Endometrial microvascular endothelial cells (primary cell): ENCODE data around the gene GRIK2. TPM values are rescaled to one million over a fixed set of nuclear protein-coding genes. Genes with fewer than 3 reads are reported as not detected.
"Not testable (repeated sequence)": the region's sequence is repeated elsewhere in the genome, so short reads cannot be mapped to it uniquely, and the experiment has no call there.

Source experiments
- in situ Hi-C: cut with HindIII; loops from 2 replicates; pipeline ENCODE4 v1.10.0; 2017; ENCODE audit warnings: low sequenced_read_pairs, low pct_unique_long_range_greater_than_20kb; ENCODE audit errors: inconsistent ontology term
- total RNA-seq: library from RNA; depleted of rRNA; stranded (reverse); fragments of >200 nt; gene quantifications from one replicate; pipeline ENCODE4 v1.2.3, GENCODE V29; 2015; ENCODE audit errors: inconsistent ontology term

GRIK2 gene
- under 0.01 TPM for total RNA-seq

- in situ Hi-C loops: no loop called here
Measured at GRCh38 chr6:101393251-101393828, at the start of gene GRIK2. TSS of gene GRIK2 (plus strand) at chr6:101393708.

DNA sequence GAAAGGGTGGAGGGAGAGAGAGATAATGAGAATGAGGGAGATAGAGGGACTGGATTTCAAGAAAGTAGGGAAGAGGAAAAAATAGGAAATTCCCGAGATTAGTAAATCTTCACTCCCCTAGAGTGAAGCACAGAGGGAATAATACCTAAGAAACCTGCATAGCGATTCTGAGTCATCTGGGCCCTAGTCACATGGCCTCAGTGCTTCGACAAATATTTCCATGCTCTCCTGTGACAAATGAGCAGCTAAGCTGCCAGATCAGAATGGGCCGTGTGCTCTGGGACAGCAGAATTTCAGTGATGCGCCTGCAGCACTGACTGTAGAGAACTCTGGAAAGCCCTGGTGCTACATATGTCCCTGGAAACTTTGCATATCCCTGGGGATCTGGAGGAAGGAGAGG is 48.6 kb upstream of the GRIK2 start:
- in situ Hi-C loops: no loop called here

DNA sequence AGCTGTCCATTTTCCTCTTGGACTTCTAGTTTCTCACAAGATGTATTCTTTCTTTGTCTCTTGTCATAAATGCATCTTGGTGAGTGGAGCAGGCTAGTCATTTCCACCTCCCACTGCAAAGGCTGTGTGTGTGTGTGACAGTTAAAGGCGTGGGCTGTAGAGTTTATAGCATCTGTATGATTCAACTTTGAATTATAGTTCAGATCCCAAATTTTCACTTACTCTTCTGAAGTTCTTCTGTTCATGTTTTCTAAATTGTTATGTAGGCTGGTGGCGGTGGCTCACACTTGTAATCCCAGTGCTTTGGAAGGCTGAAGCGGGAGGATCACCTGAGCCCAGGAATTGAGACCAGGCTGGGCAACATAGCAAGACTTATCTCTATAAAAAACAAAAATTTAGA is 44.7 kb upstream of the GRIK2 start:
- in situ Hi-C loops: no loop called here

GRCh38 chr6:101350631-101351030 is 42.9 kb upstream of the GRIK2 start:
- in situ Hi-C loops: not testable (repeated sequence)

DNA sequence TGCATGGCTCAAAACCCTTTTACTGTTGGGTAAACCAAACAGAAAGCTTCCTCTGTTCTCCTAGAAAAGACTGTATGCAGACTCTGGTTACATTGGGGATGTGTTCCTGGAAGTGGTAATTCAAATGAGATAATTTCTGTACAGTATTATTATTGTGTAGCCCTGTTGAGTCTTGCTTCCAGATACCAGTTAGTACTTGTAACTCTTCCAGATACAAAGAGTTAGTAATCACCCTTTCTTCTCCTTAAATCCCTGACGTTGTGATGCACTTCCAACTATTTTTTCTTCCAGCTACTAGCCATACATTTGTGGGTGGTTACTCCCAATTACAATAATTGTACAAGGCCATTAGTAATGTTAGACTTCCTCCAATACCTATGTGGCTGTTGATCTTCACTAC is 42.3 kb upstream of the GRIK2 start:
- in situ Hi-C loops: no loop called here

DNA sequence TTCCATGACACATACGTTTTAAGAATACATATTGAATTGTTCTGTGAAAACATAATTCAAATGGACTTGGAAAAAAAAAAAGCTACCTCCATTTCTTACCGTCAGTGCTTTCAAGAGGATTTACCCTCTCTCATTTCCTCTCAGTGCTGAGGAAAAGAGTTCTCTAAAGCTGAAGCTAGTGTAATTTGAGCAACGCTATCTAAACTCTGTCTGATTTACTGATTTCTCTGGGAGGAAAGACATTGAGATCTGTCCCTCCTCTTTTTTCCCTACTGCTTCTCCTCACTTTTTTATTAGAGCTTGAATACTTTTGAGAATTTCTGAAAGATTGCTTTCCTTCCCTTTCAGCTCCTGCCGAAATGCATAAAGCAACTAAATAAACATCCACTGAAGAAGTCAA is 41.2 kb upstream of the GRIK2 start:
- in situ Hi-C loops: no loop called here

DNA sequence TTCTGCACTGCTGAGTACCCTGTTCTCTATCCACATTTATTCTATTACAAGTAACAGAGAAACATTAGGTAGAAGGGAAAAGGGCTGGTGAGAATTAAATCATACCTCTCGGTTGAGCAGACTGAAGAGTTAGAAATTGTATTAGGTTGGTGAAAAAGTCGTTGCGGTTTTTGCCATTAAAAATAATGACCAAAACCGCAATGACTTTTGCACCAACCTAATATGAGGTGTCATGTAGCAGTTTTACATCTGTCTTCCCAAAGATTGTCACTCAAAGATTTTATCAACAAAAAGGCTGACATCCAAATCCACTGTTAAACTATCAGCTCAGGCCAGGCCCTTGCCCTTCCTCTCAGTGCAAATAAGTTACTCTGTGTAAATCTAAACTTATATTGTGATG is 28.3 kb upstream of the GRIK2 start:
- in situ Hi-C loops: no loop called here

DNA sequence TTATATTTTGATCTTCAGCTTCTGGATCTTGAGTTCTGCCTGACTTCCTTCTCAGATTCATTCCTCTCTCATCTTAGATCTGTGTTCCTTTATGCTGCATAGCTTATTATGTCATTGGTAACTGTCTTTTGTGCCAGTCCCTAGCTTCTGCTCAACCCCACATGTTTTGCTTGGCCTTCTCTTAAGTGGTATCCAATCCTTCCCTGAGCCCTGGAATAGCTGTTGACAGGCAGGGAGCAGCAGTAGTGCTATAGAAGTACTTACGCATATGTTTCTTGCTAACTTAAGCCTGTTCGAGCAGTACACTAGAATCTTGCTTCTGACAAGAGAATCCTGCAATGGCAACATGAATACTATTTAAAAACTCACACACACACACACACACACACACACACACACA is 13.6 kb upstream of the GRIK2 start:
- in situ Hi-C loops: no loop called here

DNA sequence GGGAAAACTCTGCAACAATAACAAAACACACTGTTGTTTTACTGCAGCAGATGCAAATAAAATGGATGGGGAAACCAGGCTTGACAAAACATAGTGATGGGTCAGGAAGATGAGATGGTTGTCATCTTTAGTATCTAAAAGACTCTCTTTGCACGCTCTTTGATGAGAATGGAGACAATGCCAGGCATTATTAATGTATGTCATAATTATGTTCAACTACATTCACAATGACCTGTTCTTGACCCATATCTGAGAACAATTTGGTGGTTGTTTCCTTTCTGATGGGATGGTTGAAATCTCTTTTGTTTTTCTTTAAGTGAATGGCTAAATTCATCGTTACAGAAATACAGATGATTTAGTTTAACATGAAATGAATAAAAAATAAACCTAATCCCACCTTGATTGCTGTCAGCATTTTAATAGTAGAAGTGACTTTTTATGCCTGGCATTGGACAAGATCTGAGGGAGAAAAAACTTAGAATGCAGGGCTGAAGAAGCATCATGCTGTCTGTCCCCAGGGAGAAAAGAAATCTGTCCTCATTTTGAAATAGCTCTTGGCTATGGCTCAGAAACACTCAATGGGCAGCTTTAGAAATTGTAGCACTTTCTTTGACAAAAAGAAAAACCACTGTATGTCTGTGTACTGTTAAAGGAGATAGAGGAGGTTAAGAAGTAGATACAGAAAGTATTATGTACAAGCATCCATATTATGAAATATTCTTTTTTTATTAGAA is 12.4 kb upstream of the GRIK2 start:
- in situ Hi-C loops: no loop called here

DNA sequence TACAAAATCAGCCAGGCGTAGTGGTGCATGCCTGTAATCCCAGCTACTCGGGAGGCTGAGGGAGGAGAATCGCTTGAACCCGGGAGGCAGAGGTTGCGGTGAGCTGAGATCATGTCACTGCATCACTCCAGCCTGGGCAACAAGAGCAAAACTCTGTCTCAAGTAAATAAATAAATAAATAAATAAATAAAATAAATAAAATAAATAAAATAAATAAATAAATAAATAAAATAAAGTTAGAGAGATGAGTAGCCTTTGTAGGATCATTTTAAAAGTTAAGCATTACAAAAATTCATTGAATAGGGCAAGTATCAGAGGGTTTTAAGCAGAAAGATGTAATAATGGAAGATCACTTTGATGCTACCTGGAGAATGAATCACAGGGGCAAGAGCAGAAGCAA is 9.8 kb upstream of the GRIK2 start:
- in situ Hi-C loops: not testable (repeated sequence)

DNA sequence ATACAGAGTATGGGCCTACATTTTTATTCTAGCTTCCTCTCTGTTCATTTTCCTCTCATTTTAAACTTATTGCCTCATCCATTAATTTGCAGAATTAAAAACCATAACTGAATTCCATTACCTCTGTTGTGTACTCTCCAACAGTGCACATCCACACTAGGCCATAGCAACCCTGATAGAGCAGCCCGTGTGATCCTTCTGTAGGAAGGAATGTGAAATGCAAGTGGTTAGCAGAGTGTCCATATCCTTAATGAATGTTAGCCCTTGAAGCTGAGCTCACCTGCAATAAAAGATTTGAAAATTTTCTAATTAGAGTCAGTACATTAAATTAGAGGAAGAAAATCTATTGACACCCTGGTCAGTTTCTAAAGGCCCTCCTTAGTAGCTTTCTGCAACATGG is 6.5 kb upstream of the GRIK2 start:
- in situ Hi-C loops: no loop called here

GRCh38 chr6:101391772-101392585 is 1.5 kb upstream of the GRIK2 start:
- in situ Hi-C loops: no loop called here

DNA sequence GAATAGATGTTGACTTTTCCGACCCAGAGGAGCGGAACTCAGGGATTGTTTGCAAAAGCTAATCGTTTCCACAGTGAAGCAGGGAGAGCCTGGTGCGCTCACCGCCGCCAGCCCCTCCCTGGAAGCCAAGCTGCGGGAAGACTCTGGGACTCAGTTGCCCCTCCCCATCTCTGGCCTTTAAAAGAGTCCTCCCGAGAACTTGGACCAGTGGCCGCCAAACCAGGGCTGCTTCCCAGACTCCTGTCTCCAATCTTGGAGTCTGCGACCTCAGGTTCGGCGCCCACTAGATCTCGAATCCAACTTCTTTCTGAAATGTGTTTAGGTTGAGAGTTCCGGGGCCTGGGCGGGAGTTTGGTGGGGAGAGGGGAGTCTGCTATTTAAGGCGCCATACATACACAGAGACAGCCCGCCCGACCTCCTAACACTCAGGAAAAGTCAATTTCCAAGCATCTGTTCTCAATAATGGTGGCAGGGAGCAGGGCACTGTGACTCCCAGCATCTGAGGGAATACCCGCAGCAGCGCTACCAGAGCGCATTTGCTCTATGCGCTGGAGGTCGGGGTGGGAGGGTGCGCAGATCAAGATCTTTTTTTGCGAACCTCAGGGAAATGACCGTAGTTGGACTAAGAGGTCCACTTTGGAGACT is 800 bp upstream of the GRIK2 start:
- in situ Hi-C loops: no loop called here

- in situ Hi-C loops: no loop called here
Measured at GRCh38 chr6:101393829-101394251, 332 bp downstream of the GRIK2 start.

GRCh38 chr6:101394936-101395335 is 1.4 kb downstream of the GRIK2 start:
- in situ Hi-C loops: no loop called here

GRCh38 chr6:101395345-101395744 is 1.8 kb downstream of the GRIK2 start:
- in situ Hi-C loops: no loop called here

- in situ Hi-C loops: no loop called here
Measured at GRCh38 chr6:101396548-101397173, 3.2 kb downstream of the GRIK2 start.

DNA sequence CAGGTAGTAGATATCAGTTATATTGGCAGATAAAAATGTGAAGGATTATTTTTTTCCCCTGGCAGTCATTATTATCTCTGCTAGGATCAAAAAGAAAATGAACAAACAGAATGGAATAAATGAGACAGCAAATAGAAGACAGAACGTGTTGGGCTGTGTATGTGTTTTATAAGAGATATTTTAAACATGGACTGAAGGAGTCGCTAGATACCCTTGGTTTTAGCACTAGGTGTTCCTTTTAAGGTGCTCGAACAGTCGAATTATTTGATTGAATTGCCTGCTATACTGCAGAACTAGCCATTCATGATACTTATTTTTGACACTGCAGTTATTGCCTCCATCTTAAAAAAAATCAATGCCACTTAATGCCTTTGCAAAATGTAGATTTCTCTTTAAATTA is 3.7 kb downstream of the GRIK2 start:
- in situ Hi-C loops: no loop called here
